RWPE1 (cell line): ENCODE data around the gene SLMAP.
A peak's percentile ranks its signal among the peaks of the same experiment; 100 is the strongest.
"Not testable (repeated sequence)": the region's sequence is repeated elsewhere in the genome, so short reads cannot be mapped to it uniquely, and the experiment has no call there.

Experiments used
- CTCF ChIA-PET: fragments of 350-600 bp; sonication (Branson Sonifier 250); formaldehyde crosslinking; extraction: SDS; loops from one replicate; lab custom pipeline; 2021; lab: Yijun Ruan, JAX
- POLR2A ChIA-PET: fragments of 400-600 bp; formaldehyde crosslinking; extraction: SDS; loops from one replicate; lab custom pipeline; 2020; ENCODE audit warnings: antibody characterized with exemption; ENCODE audit not compliant: low non-redundant PET; lab: Yijun Ruan, JAX
- DNase-seq: peaks from one replicate; pipeline ENCODE4 v3.0.0; 2012; ENCODE audit warnings: low spot score
- H3K27ac ChIP-seq: fragments of 450-650 bp; 2 replicates; pipeline ENCODE4 v1.5.1; 2017
- CTCF ChIP-seq: fragments of 450-650 bp; conservative IDR thresholded peaks from 2 replicates; pipeline ENCODE4 v1.5.1; 2017; ENCODE audit warnings: low read depth, mild to moderate bottlenecking

The SLMAP gene

GRCh38 chr3:57794951-57795350 is 38.8 kb downstream of the SLMAP start:
- peak overlapping the region; percentile 42; the same call in 1 of the 2 replicates for H3K27ac ChIP-seq
- POLR2A ChIA-PET, result no interaction called here
- CTCF ChIA-PET, result no interaction called here
- DNase-seq, result no peak
- no peak for TF ChIP-seq CTCF

DNA sequence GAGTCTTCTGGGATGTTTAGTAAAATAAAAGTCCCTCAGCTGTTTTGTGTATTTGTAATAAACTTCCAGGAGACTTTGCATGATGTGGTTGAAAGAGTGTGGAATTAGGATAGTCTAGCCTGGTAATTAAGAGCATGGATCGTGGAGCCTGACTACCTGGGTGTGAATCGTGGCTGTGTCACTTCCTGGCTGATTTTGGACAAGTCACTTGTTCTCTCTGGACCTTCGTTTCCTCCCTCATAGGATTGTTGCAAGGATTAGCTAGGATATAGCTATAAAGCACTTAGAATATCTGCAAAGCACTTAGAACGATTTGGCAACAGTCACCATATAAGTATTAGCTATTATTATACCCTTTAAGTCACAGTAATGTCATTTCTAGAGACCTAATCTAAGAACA is 40.2 kb downstream of the SLMAP start:
- TF ChIP-seq CTCF, result no peak
- DNase-seq, result no peak
- ChIA-PET POLR2A (no interaction called here), CTCF (no interaction called here)
- H3K27ac ChIP-seq, result no peak overlapping the region

GRCh38 chr3:57797701-57798487 is 41.8 kb downstream of the SLMAP start:
- no peak for TF ChIP-seq CTCF
- ChIA-PET POLR2A (no interaction called here), CTCF (no interaction called here)
- DNase-seq, result no peak
- no peak overlapping the region for H3K27ac ChIP-seq

GRCh38 chr3:57803647-57804081 is 47.6 kb downstream of the SLMAP start:
- POLR2A ChIA-PET, result no interaction called here
- no peak overlapping the region for H3K27ac ChIP-seq
- CTCF ChIA-PET, result no interaction called here
- DNase-seq, result peak; percentile 67
- TF ChIP-seq CTCF, result no peak

DNA sequence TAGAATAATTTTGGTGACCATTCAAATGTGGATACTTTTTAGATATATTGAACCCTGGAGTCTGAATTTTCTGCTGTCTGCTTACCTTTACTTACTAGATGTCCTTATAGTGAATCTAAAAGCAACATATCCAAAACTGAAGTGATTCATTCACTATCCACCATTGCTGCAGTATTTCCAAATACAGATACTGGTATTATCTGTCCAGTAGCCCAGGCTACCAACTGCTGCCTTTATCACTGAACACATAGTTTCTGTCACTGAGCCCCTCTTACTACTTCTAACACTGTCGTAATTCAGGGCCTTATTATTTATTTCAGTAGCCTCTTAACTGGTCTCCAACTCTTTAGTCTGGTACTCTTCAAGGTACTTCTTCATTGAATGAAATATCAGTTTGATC is 49.2 kb downstream of the SLMAP start:
- CTCF ChIA-PET, result no interaction called here
- no peak for TF ChIP-seq CTCF
- POLR2A ChIA-PET, result no interaction called here
- no peak for DNase-seq
- no peak overlapping the region for H3K27ac ChIP-seq

DNA sequence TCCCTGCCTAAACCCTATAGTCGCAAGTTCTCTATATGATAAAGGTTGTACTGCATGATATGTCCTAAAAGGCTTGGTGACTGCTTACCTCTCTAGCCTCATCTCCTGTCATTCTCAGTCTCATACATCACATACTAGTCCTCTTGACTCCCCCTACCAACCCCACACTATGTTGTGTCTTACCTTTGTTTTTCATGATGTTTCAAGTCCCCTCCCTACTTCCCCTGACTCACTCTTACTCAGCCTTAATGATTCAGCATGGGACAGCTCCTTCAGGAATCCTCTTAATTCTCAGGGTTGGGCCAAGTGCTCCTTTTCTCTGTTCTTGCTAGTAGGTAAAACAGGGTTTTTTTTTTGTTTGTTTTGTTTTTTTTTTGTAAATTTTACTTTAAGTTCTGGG is 49.6 kb downstream of the SLMAP start:
- H3K27ac ChIP-seq, result peak overlapping the region; percentile 76
- DNase-seq, result peak; percentile 82
- POLR2A ChIA-PET, result no interaction called here
- TF ChIP-seq CTCF, result no peak
- CTCF ChIA-PET, result no interaction called here

- CTCF ChIA-PET, result interaction anchor here (0.7 kb wide), 1 partner anchor 226 kb away, joined by 3 read pairs; no protein-coding TSS in a partner anchor
- POLR2A ChIA-PET, DNase-seq: not testable (repeated sequence)
- H3K27ac ChIP-seq, result peak overlapping the region; percentile 76
These were observed 50.1 kb downstream of the SLMAP start for GRCh38 chr3:57806195-57806594.
